Suppressor macrophage (primary cell): ENCODE results near the gene STARD3.
"Not testable (repeated sequence)": the region's sequence is repeated elsewhere in the genome, so short reads cannot be mapped to it uniquely, and the experiment has no call there.

Experiments
- DNase-seq, 4 experiments: peaks; one replicate each; pipeline ENCODE4 v3.0.0-alpha.2; 2020 to 2022
- total RNA-seq, 17 experiments: gene quantifications; one replicate each; lab custom pipeline; 2026; ENCODE audit warnings: mixed read lengths in 6 of 17, inconsistent platforms in 3 of 17; lab: John Stamatoyannopoulos, UW

The STARD3 gene
- total RNA-seq, result 31.7 to 78.1 (median 46.4) reads per million in 17 experiments

- peak; percentile 89 to 97 (median 94) for DNase-seq
Measured at GRCh38 chr17:39636927-39637736, at the start of gene STARD3. STARD3 (plus strand) TSS chr17:39637144; CDS start chr17:39653532, 16,388 bp downstream.

- DNase-seq, result not testable (repeated sequence)
Measured at GRCh38 chr17:39590180-39590579, 46.8 kb upstream of the STARD3 start.

- peak; percentile 23 to 54 (median 40) for DNase-seq
Measured at GRCh38 chr17:39591958-39592954, 44.7 kb upstream of the STARD3 start.

GRCh38 chr17:39593371-39593770, 43.6 kb upstream of the STARD3 start:
- no peak for DNase-seq

- DNase-seq, result no peak
Measured at GRCh38 chr17:39595294-39595693, 41.6 kb upstream of the STARD3 start.

GRCh38 chr17:39595928-39596510, 40.9 kb upstream of the STARD3 start:
- no peak for DNase-seq

- no peak for DNase-seq
Measured at GRCh38 chr17:39596543-39597267, 40.2 kb upstream of the STARD3 start.

- no peak for DNase-seq
Measured at GRCh38 chr17:39597372-39598046, 39.4 kb upstream of the STARD3 start.

- peak in 1 of 4 experiments; percentile 21 for DNase-seq
Measured at GRCh38 chr17:39598047-39598481, 38.9 kb upstream of the STARD3 start.

- no peak for DNase-seq
Measured at GRCh38 chr17:39598630-39599003, 38.3 kb upstream of the STARD3 start.

GRCh38 chr17:39599004-39599664, 37.8 kb upstream of the STARD3 start:
- peak in 1 of 4 experiments; percentile 25 for DNase-seq

GRCh38 chr17:39599665-39600231, 37.2 kb upstream of the STARD3 start:
- DNase-seq, result peak in 2 of 4 experiments; percentile 25 to 46

- DNase-seq, result no peak
Measured at GRCh38 chr17:39600288-39600996, 36.5 kb upstream of the STARD3 start.

- DNase-seq, result no peak
Measured at GRCh38 chr17:39600997-39601597, 35.8 kb upstream of the STARD3 start.

GRCh38 chr17:39601758-39602532, 35.0 kb upstream of the STARD3 start:
- no peak for DNase-seq

GRCh38 chr17:39602533-39603303, 34.2 kb upstream of the STARD3 start:
- no peak for DNase-seq

- peak in 1 of 4 experiments; percentile 15 for DNase-seq
Measured at GRCh38 chr17:39603304-39604016, 33.5 kb upstream of the STARD3 start.
